Activated naive CD4-positive, alpha-beta T cell treated with anti-CD3 and anti-CD28 coated beads, Interleukin-2, amount 50 U/mL, for 16 hours (primary cell): ENCODE results near the gene COL27A1.

Experiments used
- DNase-seq: peaks from one replicate; pipeline ENCODE4 v3.0.0-alpha.2; 2020

Gene COL27A1

GRCh38 chr9:114289571-114290481 is 134.5 kb downstream of the COL27A1 start:
- DNase-seq = no peak

- no peak for DNase-seq
Measured at GRCh38 chr9:114290561-114290986, 135.2 kb downstream of the COL27A1 start.

GRCh38 chr9:114291064-114291474 is 135.7 kb downstream of the COL27A1 start:
- DNase-seq = peak; percentile 62

GRCh38 chr9:114291886-114292590 is 136.7 kb downstream of the COL27A1 start:
- DNase-seq = no peak

GRCh38 chr9:114294664-114295063 is 139.3 kb downstream of the COL27A1 start:
- no peak for DNase-seq

- DNase-seq = no peak
Measured at GRCh38 chr9:114296338-114296737, 141.0 kb downstream of the COL27A1 start.

GRCh38 chr9:114299286-114300152 is 144.2 kb downstream of the COL27A1 start:
- DNase-seq = no peak

GRCh38 chr9:114300153-114300845 is 145.0 kb downstream of the COL27A1 start:
- no peak for DNase-seq

GRCh38 chr9:114300846-114301797 is 145.8 kb downstream of the COL27A1 start:
- no peak for DNase-seq

- DNase-seq = no peak
Measured at GRCh38 chr9:114301798-114302565, 146.6 kb downstream of the COL27A1 start.

GRCh38 chr9:114302727-114303126 is 147.4 kb downstream of the COL27A1 start:
- no peak for DNase-seq

GRCh38 chr9:114303571-114303970 is 148.2 kb downstream of the COL27A1 start:
- no peak for DNase-seq

GRCh38 chr9:114303977-114304376 is 148.6 kb downstream of the COL27A1 start:
- DNase-seq = no peak

- no peak for DNase-seq
Measured at GRCh38 chr9:114304416-114305188, 149.3 kb downstream of the COL27A1 start.

- DNase-seq = no peak
Measured at GRCh38 chr9:114307899-114308267, 152.5 kb downstream of the COL27A1 start.

GRCh38 chr9:114308361-114308950 is 153.1 kb downstream of the COL27A1 start:
- DNase-seq = no peak

GRCh38 chr9:114309096-114309495 is 153.8 kb downstream of the COL27A1 start:
- no peak for DNase-seq

- no peak for DNase-seq
Measured at GRCh38 chr9:114310471-114311450, 155.4 kb downstream of the COL27A1 start.
